HEK293 (cell line): ENCODE measurements around the gene PDXDC1.
A peak's percentile ranks its signal among the peaks of the same experiment; 100 is the strongest.
"Not testable (repeated sequence)": the region's sequence is repeated elsewhere in the genome, so short reads cannot be mapped to it uniquely, and the experiment has no call there.

Experiments used
- CTCF ChIA-PET: fragments of 350-600 bp; formaldehyde crosslinking; extraction: SDS; loops from one replicate; lab custom pipeline; 2021; ENCODE audit warnings: antibody characterized with exemption; lab: Yijun Ruan, JAX
- POLR2A ChIA-PET: fragments of 300-600 bp; formaldehyde crosslinking; extraction: SDS; loops from one replicate; lab custom pipeline; 2020; ENCODE audit warnings: antibody characterized with exemption, inconsistent platforms; lab: Yijun Ruan, JAX
- H3K27ac ChIP-seq: fragments of 200-500 bp; sonication (Bioruptor generic); 2 replicates; pipeline ENCODE4 v1.5.1; 2014; ENCODE audit warnings: low read depth, low read length, control low read depth, inconsistent platforms; ENCODE audit errors: extremely low read depth
- H3K36me3 ChIP-seq, 2 experiments: fragments of 200-500 bp in 1 of 2; sonication (Bioruptor generic) in 1 of 2; 1 replicate in 1 of 2; 2 replicates in 1 of 2; pipeline ENCODE4 v1.5.1; 2014 to 2017; ENCODE audit warnings: inconsistent platforms in 2 of 2, low read length in 2 of 2; ENCODE audit not compliant: control insufficient read depth in 2 of 2, insufficient read depth in 1 of 2
- H3K4me1 ChIP-seq: fragments of 200-500 bp; sonication (Bioruptor generic); 2 replicates; pipeline ENCODE4 v1.5.1; 2014; ENCODE audit warnings: mild to moderate bottlenecking, low read length, inconsistent platforms; ENCODE audit not compliant: control insufficient read depth, insufficient read depth
- H3K4me3 ChIP-seq: 2 replicates; pipeline ENCODE4 v1.5.1; 2011; ENCODE audit warnings: low read depth, mild to moderate bottlenecking, control low read depth, low read length, moderate library complexity
- H3K9me3 ChIP-seq: fragments of 200-500 bp; sonication (Bioruptor generic); 2 replicates; pipeline ENCODE4 v1.5.1; 2014; ENCODE audit warnings: low read depth, low read length, inconsistent platforms; ENCODE audit not compliant: control insufficient read depth, insufficient read depth
- EGR2 ChIP-seq: fragments of 450-650 bp; formaldehyde crosslinking; IDR thresholded peaks from 2 replicates; pipeline ENCODE4 v1.5.1; 2016; ENCODE audit warnings: low read depth, missing biosample characterization, missing genetic modification characterization
- HOXD13 ChIP-seq: sonication (generic); formaldehyde crosslinking; IDR thresholded peaks from 2 replicates; pipeline ENCODE4 v1.8.0; 2022; ENCODE audit warnings: missing genetic modification reagents, borderline replicate concordance
- IKZF3 ChIP-seq: fragments of 450-650 bp; IDR thresholded peaks from 2 replicates; pipeline ENCODE4 v1.5.0; 2018; ENCODE audit warnings: missing biosample characterization, mild to moderate bottlenecking, missing genetic modification characterization, moderate library complexity
- KLF1 ChIP-seq: fragments of 450-650 bp; formaldehyde crosslinking; IDR thresholded peaks from 2 replicates; pipeline ENCODE4 v1.5.1; 2016; ENCODE audit warnings: missing biosample characterization, missing genetic modification characterization
- MZF1 ChIP-seq: fragments of 450-650 bp; formaldehyde crosslinking; IDR thresholded peaks from 2 replicates; pipeline ENCODE4 v1.5.1; 2017; ENCODE audit warnings: missing biosample characterization, missing genetic modification characterization, borderline replicate concordance
- OSR2 ChIP-seq: fragments of 450-650 bp; formaldehyde crosslinking; IDR thresholded peaks from 2 replicates; pipeline ENCODE4 v1.5.1; 2016; ENCODE audit warnings: missing biosample characterization, missing genetic modification characterization
- PATZ1 ChIP-seq: fragments of 450-650 bp; formaldehyde crosslinking; IDR thresholded peaks from 2 replicates; pipeline ENCODE4 v1.5.1; 2016; ENCODE audit warnings: missing biosample characterization, missing genetic modification characterization
- PRDM10 ChIP-seq: fragments of 450-650 bp; formaldehyde crosslinking; IDR thresholded peaks from 2 replicates; pipeline ENCODE4 v1.5.1; 2016; ENCODE audit warnings: missing biosample characterization, missing genetic modification characterization
- SP2 ChIP-seq: fragments of 450-650 bp; formaldehyde crosslinking; IDR thresholded peaks from 2 replicates; pipeline ENCODE4 v1.5.1; 2016; ENCODE audit warnings: missing biosample characterization, missing genetic modification characterization
- WT1 ChIP-seq: fragments of 450-650 bp; formaldehyde crosslinking; IDR thresholded peaks from 2 replicates; pipeline ENCODE4 v1.5.1; 2016; ENCODE audit warnings: missing biosample characterization, missing genetic modification characterization
- ZBTB17 ChIP-seq: fragments of 450-650 bp; formaldehyde crosslinking; IDR thresholded peaks from 2 replicates; pipeline ENCODE4 v1.5.1; 2016; ENCODE audit warnings: missing biosample characterization, missing genetic modification characterization
- ZEB2 ChIP-seq: fragments of 450-650 bp; formaldehyde crosslinking; IDR thresholded peaks from 2 replicates; pipeline ENCODE4 v1.5.1; 2016; ENCODE audit warnings: missing biosample characterization, missing genetic modification characterization
- ZFHX2 ChIP-seq: fragments of 450-650 bp; formaldehyde crosslinking; conservative IDR thresholded peaks from 2 replicates; pipeline ENCODE4 v1.5.1; 2016; ENCODE audit warnings: missing biosample characterization, missing genetic modification characterization
- ZNF121 ChIP-seq: fragments of 450-650 bp; formaldehyde crosslinking; IDR thresholded peaks from 2 replicates; pipeline ENCODE4 v1.5.1; 2016; ENCODE audit warnings: missing biosample characterization, missing genetic modification characterization
- ZNF146 ChIP-seq: fragments of 450-650 bp; formaldehyde crosslinking; IDR thresholded peaks from 2 replicates; pipeline ENCODE4 v1.5.1; 2016; ENCODE audit warnings: missing biosample characterization, missing genetic modification characterization
- ZNF335 ChIP-seq: fragments of 450-650 bp; formaldehyde crosslinking; conservative IDR thresholded peaks from 2 replicates; pipeline ENCODE4 v1.5.1; 2016; ENCODE audit warnings: missing biosample characterization, missing genetic modification characterization
- ZNF341 ChIP-seq: fragments of 450-650 bp; formaldehyde crosslinking; IDR thresholded peaks from 2 replicates; pipeline ENCODE4; 2016; ENCODE audit warnings: low read depth, missing biosample characterization, missing genetic modification characterization
- ZNF660 ChIP-seq: fragments of 450-650 bp; IDR thresholded peaks from 2 replicates; pipeline ENCODE4 v1.5.1; 2018; ENCODE audit warnings: missing biosample characterization, mild to moderate bottlenecking, missing genetic modification characterization

The PDXDC1 gene

GRCh38 chr16:14971621-14972228 is 3.1 kb upstream of the PDXDC1 start:
- H3K9me3 ChIP-seq, POLR2A ChIA-PET, H3K27ac ChIP-seq, H3K4me1 ChIP-seq, CTCF ChIA-PET, H3K4me3 ChIP-seq, H3K36me3 ChIP-seq: not testable (repeated sequence)
- peak; percentile 85 for TF ChIP-seq ZNF121

- TF ChIP-seq MZF1 (tag by site-specific recombination), result peak; percentile 55; the same call in 1 of the 2 replicates
- peak; percentile 72 for TF ChIP-seq ZNF660 (tag by site-specific recombination)
- TF ChIP-seq KLF1 (tag by site-specific recombination), result peak; percentile 39; the same call in 1 of the 2 replicates
- peak; percentile 55 for TF ChIP-seq ZNF146 (tag by site-specific recombination)
- peak; percentile 37; the same call in 1 of the 2 replicates for TF ChIP-seq WT1 (tag by site-specific recombination)
- TF ChIP-seq OSR2 (tag by site-specific recombination), result peak; percentile 52; the same call in 1 of the 2 replicates
- 0 out of 2 replicates have a peak, but pooled peaks have one; percentile 16 for TF ChIP-seq EGR2
- TF ChIP-seq ZNF341 (tag by site-specific recombination), result peak; percentile 35; the same call in 1 of the 2 replicates
- CTCF ChIA-PET, H3K36me3 ChIP-seq, POLR2A ChIA-PET, H3K27ac ChIP-seq, H3K9me3 ChIP-seq, H3K4me1 ChIP-seq: not testable (repeated sequence)
- H3K4me3 ChIP-seq, result peak overlapping the region; percentile 96
Observed at GRCh38 chr16:14973785-14974322, 972 bp upstream of the PDXDC1 start.

- POLR2A ChIA-PET, H3K36me3 ChIP-seq, H3K9me3 ChIP-seq, H3K27ac ChIP-seq: not testable (repeated sequence)
- Histone ChIP-seq H3K4me1 (peaks cover 10% of the 10 kb centered on the region), H3K4me3 (peak overlapping the region; percentile 96)
- CTCF ChIA-PET, result interaction anchor here (1.3 kb wide), 1 partner anchor 11 kb away, joined by 5 read pairs; no protein-coding TSS in a partner anchor
- TF ChIP-seq PATZ1 (peak; percentile 66), ZNF335 (tag by site-specific recombination) (peak; percentile 18)
Observed at GRCh38 chr16:14974331-14974655, 533 bp upstream of the PDXDC1 start.

- H3K4me3 ChIP-seq, result peak overlapping the region; percentile 96
- H3K4me1 ChIP-seq, result peaks cover 15% of the 10 kb centered on the region
- peak overlapping the region; percentile 84; the same call in 1 of the 2 replicates for H3K27ac ChIP-seq
- ChIA-PET POLR2A (interaction anchor here (0.7 kb wide), 1 partner anchor 12 kb away, joined by 3 read pairs; no protein-coding TSS in a partner anchor), CTCF (interaction anchor here (1.3 kb wide), 1 partner anchor 12 kb away, joined by 5 read pairs; no protein-coding TSS in a partner anchor)
- not testable (repeated sequence) for H3K36me3 ChIP-seq, H3K9me3 ChIP-seq
- TF ChIP-seq ZFHX2 (tag by site-specific recombination), result peak; percentile 89
- peak; percentile 58; the same call in 1 of the 2 replicates for TF ChIP-seq IKZF3 (tag by site-specific recombination)
- TF ChIP-seq ZNF341 (tag by site-specific recombination), result peak; percentile 59
- TF ChIP-seq PATZ1, result peak; percentile 35
- TF ChIP-seq ZEB2 (tag by site-specific recombination), result peak; percentile 64
- 0 out of 2 replicates have a peak, but pooled peaks have one; percentile 9 for TF ChIP-seq HOXD13 (CRISPR knock-in tag)
- TF ChIP-seq ZBTB17, result peak; percentile 98
- TF ChIP-seq SP2 (tag by site-specific recombination), result peak; percentile 29
- TF ChIP-seq EGR2, result peak; percentile 94
- TF ChIP-seq PRDM10, result peak; percentile 62
Observed at GRCh38 chr16:14975418-14976194, 780 bp downstream of the PDXDC1 start.
